Loucy (cell line): ENCODE results near the gene SLC7A8.
"Not testable (repeated sequence)": the region's sequence is repeated elsewhere in the genome, so short reads cannot be mapped to it uniquely, and the experiment has no call there.

Experiments
- H2AFZ ChIP-seq: fragments of 200-600 bp; sonication (generic); 2 replicates; pipeline ENCODE4 v1.6.0; 2016; ENCODE audit warnings: antibody characterized with exemption, mild to moderate bottlenecking, low read length, moderate library complexity
- H3F3A ChIP-seq: fragments of 200-600 bp; 2 replicates; pipeline ENCODE4 v1.6.0; 2016; ENCODE audit warnings: antibody characterized with exemption, low read depth, mild to moderate bottlenecking
- H3K27me3 ChIP-seq: fragments of 200-600 bp; sonication (generic); 2 replicates; pipeline ENCODE4 v1.6.1; 2014; ENCODE audit warnings: low read length, mild to moderate bottlenecking; ENCODE audit not compliant: insufficient read depth, poor library complexity, severe bottlenecking
- H3K36me3 ChIP-seq: fragments of 200-600 bp; sonication (generic); 2 replicates; pipeline ENCODE4 v1.6.1; 2016; ENCODE audit warnings: low read length; ENCODE audit not compliant: insufficient read depth
- H3K4me1 ChIP-seq: fragments of 200-600 bp; sonication (generic); 2 replicates; pipeline ENCODE4 v1.5.1; 2014; ENCODE audit warnings: low read length, mild to moderate bottlenecking; ENCODE audit not compliant: insufficient read depth, poor library complexity, severe bottlenecking
- H3K4me2 ChIP-seq: fragments of 200-600 bp; sonication (generic); 2 replicates; pipeline ENCODE4 v1.6.0; 2014; ENCODE audit warnings: antibody characterized with exemption, low read length, low read depth, mild to moderate bottlenecking; ENCODE audit not compliant: poor library complexity, severe bottlenecking
- H3K4me3 ChIP-seq: fragments of 200-600 bp; sonication (generic); 2 replicates; pipeline ENCODE4 v1.5.1; 2014; ENCODE audit warnings: low read length, mild to moderate bottlenecking, mixed read lengths; ENCODE audit not compliant: poor library complexity, severe bottlenecking
- H3K79me2 ChIP-seq: fragments of 200-600 bp; sonication (generic); 2 replicates; pipeline ENCODE4 v1.6.1; 2014; ENCODE audit warnings: low read length; ENCODE audit not compliant: insufficient read depth
- H3K9ac ChIP-seq: fragments of 200-600 bp; sonication (generic); 2 replicates; pipeline ENCODE4 v1.6.0; 2014; ENCODE audit warnings: mild to moderate bottlenecking, low read depth, low read length, moderate library complexity; ENCODE audit not compliant: poor library complexity, severe bottlenecking
- H3K9me2 ChIP-seq: fragments of 200-600 bp; sonication (generic); replicated peaks from 2 replicates; pipeline ENCODE4 v1.6.1; 2016; ENCODE audit warnings: low read depth, low read length, mixed read lengths
- H3K9me3 ChIP-seq: fragments of 200-600 bp; sonication (generic); 2 replicates; pipeline ENCODE4 v1.6.1; 2014; ENCODE audit warnings: mild to moderate bottlenecking, antibody characterized with exemption, low read length, low read depth; ENCODE audit not compliant: insufficient read depth
- H4K20me1 ChIP-seq: fragments of 200-600 bp; sonication (generic); 2 replicates; pipeline ENCODE4 v1.6.0; 2014; ENCODE audit warnings: antibody characterized with exemption, low read length, mild to moderate bottlenecking; ENCODE audit not compliant: insufficient read depth, poor library complexity, severe bottlenecking
- CTCF ChIP-seq: fragments of 200-600 bp; sonication (generic); conservative IDR thresholded peaks from 2 replicates; pipeline ENCODE4 v1.5.1; 2014; ENCODE audit warnings: mild to moderate bottlenecking, antibody characterized with exemption, low read length
- EZH2phosphoT487 ChIP-seq: fragments of 200-600 bp; IDR thresholded peaks from 2 replicates; pipeline ENCODE4 v1.6.1; 2018; ENCODE audit warnings: antibody characterized with exemption, mild to moderate bottlenecking, moderate library complexity, borderline replicate concordance

The SLC7A8 gene

GRCh38 chr14:23183479-23183878 lies at the start of gene SLC7A8:
Gene SLC7A8 (minus strand): TSS chr14:23183660. CDS start chr14:23182914, 746 bp downstream.
- H3K4me2 ChIP-seq: no peak within 1 kb of the TSS
- peak within 1 kb of the TSS; percentile 22; the same call in 1 of the 2 replicates for H2AFZ ChIP-seq

GRCh38 chr14:23232241-23232808 lies 48.9 kb upstream of the SLC7A8 start:
- H3K79me2 ChIP-seq, H3K9ac ChIP-seq, H3K9me3 ChIP-seq, H3K36me3 ChIP-seq, H3K4me3 ChIP-seq, H3K4me1 ChIP-seq, H2AFZ ChIP-seq, H3K9me2 ChIP-seq, H4K20me1 ChIP-seq, H3K27me3 ChIP-seq, H3F3A ChIP-seq, H3K4me2 ChIP-seq: not testable (repeated sequence)

More at GRCh38 chr14:23183479-23183878, at the start of gene SLC7A8:
- Histone ChIP-seq H3K4me3 (no peak within 1 kb of the TSS), H3K9me3 (no peaks in the 10 kb centered on the region), H4K20me1 (no peaks in the 10 kb centered on the region), H3K9me2 (no peaks in the 10 kb centered on the region), H3K4me1 (no peaks in the 10 kb centered on the region), H3K9ac (no peak within 1 kb of the TSS), H3K27me3 (no peaks in the 10 kb centered on the region), H3K36me3 (no peaks in the 10 kb centered on the region), H3F3A (no peaks in the 10 kb centered on the region), H3K79me2 (no peaks in the 10 kb centered on the region)
- no peak for TF ChIP-seq EZH2phosphoT487
- no peak for TF ChIP-seq CTCF

- Histone ChIP-seq H4K20me1 (no peaks in the 10 kb centered on the region), H3K9ac (no peak overlapping the region)
These were observed 45.4 kb upstream of the SLC7A8 start for GRCh38 chr14:23228812-23229211.

More at GRCh38 chr14:23228812-23229211, 45.4 kb upstream of the SLC7A8 start:
- Histone ChIP-seq H3K27me3 (no peaks in the 10 kb centered on the region), H3K4me1 (no peaks in the 10 kb centered on the region), H3K9me2 (no peaks in the 10 kb centered on the region), H3K4me2 (no peak overlapping the region), H3F3A (no peaks in the 10 kb centered on the region), H3K36me3 (no peaks in the 10 kb centered on the region), H2AFZ (no peak overlapping the region), H3K4me3 (no peak overlapping the region), H3K9me3 (no peaks in the 10 kb centered on the region), H3K79me2 (no peaks in the 10 kb centered on the region)
- TF ChIP-seq EZH2phosphoT487: no peak
- TF ChIP-seq CTCF: no peak
